ENCODE results near the gene SLCO4A1.

GRCh38 chr20:62642051-62642665 is at the start of gene SLCO4A1:
- TF ChIP-seq, protein P1, sequence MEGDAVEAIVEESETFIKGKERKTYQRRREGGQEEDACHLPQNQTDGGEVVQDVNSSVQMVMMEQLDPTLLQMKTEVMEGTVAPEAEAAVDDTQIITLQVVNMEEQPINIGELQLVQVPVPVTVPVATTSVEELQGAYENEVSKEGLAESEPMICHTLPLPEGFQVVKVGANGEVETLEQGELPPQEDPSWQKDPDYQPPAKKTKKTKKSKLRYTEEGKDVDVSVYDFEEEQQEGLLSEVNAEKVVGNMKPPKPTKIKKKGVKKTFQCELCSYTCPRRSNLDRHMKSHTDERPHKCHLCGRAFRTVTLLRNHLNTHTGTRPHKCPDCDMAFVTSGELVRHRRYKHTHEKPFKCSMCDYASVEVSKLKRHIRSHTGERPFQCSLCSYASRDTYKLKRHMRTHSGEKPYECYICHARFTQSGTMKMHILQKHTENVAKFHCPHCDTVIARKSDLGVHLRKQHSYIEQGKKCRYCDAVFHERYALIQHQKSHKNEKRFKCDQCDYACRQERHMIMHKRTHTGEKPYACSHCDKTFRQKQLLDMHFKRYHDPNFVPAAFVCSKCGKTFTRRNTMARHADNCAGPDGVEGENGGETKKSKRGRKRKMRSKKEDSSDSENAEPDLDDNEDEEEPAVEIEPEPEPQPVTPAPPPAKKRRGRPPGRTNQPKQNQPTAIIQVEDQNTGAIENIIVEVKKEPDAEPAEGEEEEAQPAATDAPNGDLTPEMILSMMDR (conservative IDR thresholded peaks at IDR 0.05; ENCODE audit: low read depth, low read length): no peak
- TF ChIP-seq RFX5 (IDR thresholded peaks at IDR 0.05; ENCODE audit: low read depth, low read length): no peak
- peak; percentile 55; the same call in 1 of the 2 replicates for TF ChIP-seq MXI1 (IDR thresholded peaks at IDR 0.05; ENCODE audit: borderline replicate concordance, low read depth, low read length)
- peak; percentile 49 for TF ChIP-seq POLR2A (IDR thresholded peaks at IDR 0.05; ENCODE audit: low read depth, low read length)
- TF ChIP-seq, protein P2, sequence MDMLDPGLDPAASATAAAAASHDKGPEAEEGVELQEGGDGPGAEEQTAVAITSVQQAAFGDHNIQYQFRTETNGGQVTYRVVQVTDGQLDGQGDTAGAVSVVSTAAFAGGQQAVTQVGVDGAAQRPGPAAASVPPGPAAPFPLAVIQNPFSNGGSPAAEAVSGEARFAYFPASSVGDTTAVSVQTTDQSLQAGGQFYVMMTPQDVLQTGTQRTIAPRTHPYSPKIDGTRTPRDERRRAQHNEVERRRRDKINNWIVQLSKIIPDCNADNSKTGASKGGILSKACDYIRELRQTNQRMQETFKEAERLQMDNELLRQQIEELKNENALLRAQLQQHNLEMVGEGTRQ (IDR thresholded peaks at IDR 0.05; ENCODE audit: low read depth, low read length): no peak
- TF ChIP-seq BHLHE40 (IDR thresholded peaks at IDR 0.05; ENCODE audit: low read depth, low read length): no peak
- TF ChIP-seq FOS (IDR thresholded peaks at IDR 0.05; ENCODE audit: low read depth, low read length): no peak
- TF ChIP-seq MAZ (IDR thresholded peaks at IDR 0.05; ENCODE audit: borderline replicate concordance, low read depth, low read length): peak; percentile 75; the same call in 1 of the 2 replicates
- TF ChIP-seq NFE2L2 (IDR thresholded peaks at IDR 0.05; ENCODE audit: low read depth, low read length): no peak
- TF ChIP-seq, protein P3, sequence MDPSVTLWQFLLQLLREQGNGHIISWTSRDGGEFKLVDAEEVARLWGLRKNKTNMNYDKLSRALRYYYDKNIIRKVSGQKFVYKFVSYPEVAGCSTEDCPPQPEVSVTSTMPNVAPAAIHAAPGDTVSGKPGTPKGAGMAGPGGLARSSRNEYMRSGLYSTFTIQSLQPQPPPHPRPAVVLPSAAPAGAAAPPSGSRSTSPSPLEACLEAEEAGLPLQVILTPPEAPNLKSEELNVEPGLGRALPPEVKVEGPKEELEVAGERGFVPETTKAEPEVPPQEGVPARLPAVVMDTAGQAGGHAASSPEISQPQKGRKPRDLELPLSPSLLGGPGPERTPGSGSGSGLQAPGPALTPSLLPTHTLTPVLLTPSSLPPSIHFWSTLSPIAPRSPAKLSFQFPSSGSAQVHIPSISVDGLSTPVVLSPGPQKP (IDR thresholded peaks at IDR 0.05; ENCODE audit: borderline replicate concordance, low read depth, low read length): no peak
- TF ChIP-seq CHD1 (IDR thresholded peaks at IDR 0.05; ENCODE audit: low read depth, low read length): no peak
- no peak for TF ChIP-seq RAD21 (IDR thresholded peaks at IDR 0.05; ENCODE audit: low read length)
- TF ChIP-seq MAFK (IDR thresholded peaks at IDR 0.05; ENCODE audit: low read depth, low read length): no peak

Data from IMR-90 (cell line).